Transverse colon (tissue), 4 donors: ENCODE measurements around the gene EFCAB11.

Experiments
- CTCF ChIP-seq, 5 experiments: fragments of 200-600 bp in 3 of 5; fragments of 450-650 bp in 2 of 5; sonication (generic) in 3 of 5; IDR thresholded peaks; 1 replicate in 2 of 5; 2 replicates in 3 of 5; pipeline ENCODE4 v1.5.1; 2016 to 2017; ENCODE audit warnings: antibody characterized with exemption in 5 of 5, inconsistent platforms in 3 of 5, mild to moderate bottlenecking in 2 of 5, moderate library complexity in 1 of 5
- EP300 ChIP-seq: sonication (generic); formaldehyde crosslinking; IDR thresholded peaks from one replicate; pipeline ENCODE4 v1.6.1; 2017; ENCODE audit warnings: antibody characterized with exemption, low read depth
- POLR2A ChIP-seq: fragments of 450-650 bp; IDR thresholded peaks from one replicate; pipeline ENCODE4 v1.6.1; 2016; ENCODE audit warnings: antibody characterized with exemption, mild to moderate bottlenecking, moderate library complexity
- POLR2AphosphoS5 ChIP-seq, 3 donors: sonication (generic); formaldehyde crosslinking; IDR thresholded peaks; one replicate each; pipeline ENCODE4 v1.6.1; 2016; ENCODE audit warnings: antibody characterized with exemption in 3 of 3

GRCh38 chr14:89973234-89973823 is 18.8 kb upstream of the EFCAB11 start:
- TF ChIP-seq CTCF (IDR thresholded peaks at IDR 0.05) (peak; percentile 64 to 80 (median 76)), POLR2A (no peak), POLR2AphosphoS5 (IDR thresholded peaks at IDR 0.05) (no peak), EP300 (no peak)
